B cell (primary cell): ENCODE data around the gene SLC35D2. TPM values are rescaled to one million over a fixed set of nuclear protein-coding genes. Genes with fewer than 3 reads are reported as not detected.

Experiments
- ATAC-seq: fragments of 200-7000 bp; cut with Tn5 transposase; one replicate; pipeline ENCODE4 v1.10.0; 2021; ENCODE audit warnings: low read depth, mild to moderate bottlenecking, moderate number of reproducible peaks, moderate library complexity
- CTCF ChIA-PET: fragments of 350-600 bp; sonication (Branson Sonifier 250); formaldehyde crosslinking; loops from one replicate; lab custom pipeline; 2021; ENCODE audit warnings: antibody characterized with exemption, inconsistent platforms; lab: Charles Lee
- POLR2A ChIA-PET: fragments of 350-600 bp; sonication (Branson Sonifier 250); formaldehyde crosslinking; loops from one replicate; lab custom pipeline; 2021; ENCODE audit warnings: antibody characterized with exemption; lab: Charles Lee
- DNase-seq: peaks from one replicate; pipeline ENCODE4 v3.0.0; 2013
- H2AFZ ChIP-seq: 2 replicates; pipeline ENCODE4 v1.6.1; 2012; ENCODE audit warnings: mild to moderate bottlenecking, low read depth, low read length; ENCODE audit not compliant: insufficient read depth, poor library complexity, severe bottlenecking
- H3K27ac ChIP-seq, 2 donors: 1 replicate in 1 of 2; 2 replicates in 1 of 2; pipeline ENCODE4 v1.5.1; 2012 to 2013; ENCODE audit warnings: low read length in 2 of 2, mild to moderate bottlenecking in 2 of 2, moderate library complexity in 1 of 2
- H3K27me3 ChIP-seq, 4 experiments: fragments of 200-600 bp in 1 of 4; sonication (generic) in 1 of 4; replicated peaks in 1 of 4; 1 replicate in 2 of 4; 2 replicates in 2 of 4; pipeline versions ENCODE4 v1.6.1 to v1.7.0; 2013 to 2016; ENCODE audit warnings: low read length in 3 of 4, mild to moderate bottlenecking in 2 of 4, mixed read lengths in 1 of 4, moderate library complexity in 1 of 4; ENCODE audit not compliant: insufficient read depth in 4 of 4, control insufficient read depth in 3 of 4; ENCODE audit errors: control extremely low read depth in 1 of 4
- H3K36me3 ChIP-seq, 2 experiments: replicated peaks in 1 of 2; 1 replicate in 1 of 2; 2 replicates in 1 of 2; pipeline versions ENCODE4 v1.6.1 to v1.7.1; 2013; ENCODE audit warnings: low read length in 1 of 2; ENCODE audit not compliant: insufficient read depth in 2 of 2, control insufficient read depth in 1 of 2; ENCODE audit errors: control extremely low read depth in 1 of 2, extremely low read depth in 1 of 2
- H3K4me1 ChIP-seq, 2 donors: fragments of 200-600 bp in 1 of 2; sonication (generic) in 1 of 2; 1 replicate in 1 of 2; 2 replicates in 1 of 2; pipeline versions ENCODE4 v1.5.1 to v1.6.1; 2013 to 2017; ENCODE audit warnings: low read length in 2 of 2; ENCODE audit not compliant: control insufficient read depth in 2 of 2, insufficient read depth in 2 of 2
- H3K4me2 ChIP-seq: replicated peaks from 2 replicates; pipeline ENCODE3; 2012; ENCODE audit warnings: mild to moderate bottlenecking, low read depth, low read length; ENCODE audit not compliant: poor library complexity, severe bottlenecking
- H3K4me3 ChIP-seq, 5 experiments: fragments of 200-600 bp in 1 of 5; sonication (generic) in 1 of 5; 1 replicate in 3 of 5; 2 replicates in 2 of 5; pipeline versions ENCODE4 v1.5.1 to v1.7.0; 2011 to 2016; ENCODE audit warnings: low read length in 4 of 5, mild to moderate bottlenecking in 4 of 5, low read depth in 2 of 5, control low read depth in 1 of 5, moderate library complexity in 1 of 5; ENCODE audit not compliant: insufficient read depth in 1 of 5; ENCODE audit errors: control extremely low read depth in 1 of 5, extremely low read depth in 1 of 5
- H3K79me2 ChIP-seq: fragments of 200-600 bp; sonication (generic); one replicate; pipeline ENCODE4 v1.6.0; 2016; ENCODE audit warnings: low read length; ENCODE audit not compliant: control insufficient read depth, insufficient read depth
- H3K9ac ChIP-seq: fragments of 200-600 bp; sonication (generic); 2 replicates; pipeline ENCODE4 v1.6.1; 2017; ENCODE audit warnings: mild to moderate bottlenecking, low read length, moderate library complexity
- H3K9me3 ChIP-seq, 3 donors: one replicate each; pipeline versions ENCODE4 v1.6.1 to v1.7.1; 2013; ENCODE audit warnings: low read length in 2 of 3; ENCODE audit not compliant: control insufficient read depth in 2 of 3, insufficient read depth in 1 of 3; ENCODE audit errors: control extremely low read depth in 1 of 3
- H4K20me1 ChIP-seq: 2 replicates; pipeline ENCODE4 v1.6.0; 2012; ENCODE audit warnings: mild to moderate bottlenecking, low read length; ENCODE audit not compliant: insufficient read depth, control insufficient read depth, poor library complexity, severe bottlenecking
- H3K27ac Mint-ChIP-seq: one replicate; pipeline ENCODE4 v1.8.0; 2021; ENCODE audit warnings: mixed read lengths
- H3K27me3 Mint-ChIP-seq: one replicate; pipeline ENCODE4 v1.8.0; 2021; ENCODE audit warnings: mixed read lengths
- H3K4me1 Mint-ChIP-seq: one replicate; pipeline ENCODE4 v1.8.0; 2021; ENCODE audit warnings: mixed read lengths
- H3K4me3 Mint-ChIP-seq: one replicate; pipeline ENCODE4 v1.8.0; 2021; ENCODE audit warnings: mixed read lengths
- H3K9me3 Mint-ChIP-seq: one replicate; pipeline ENCODE4 v1.8.0; 2022; ENCODE audit warnings: mixed read lengths; ENCODE audit not compliant: insufficient read depth
- CTCF ChIP-seq: fragments of 200-600 bp; IDR thresholded peaks from one replicate; pipeline ENCODE4 v1.8.0; 2022; ENCODE audit warnings: antibody characterized with exemption, mild to moderate bottlenecking
- EZH2 ChIP-seq: IDR thresholded peaks from 2 replicates; pipeline ENCODE4 v1.6.1; 2012; ENCODE audit warnings: borderline replicate concordance, low read depth, mild to moderate bottlenecking, moderate library complexity, low read length; ENCODE audit not compliant: insufficient read depth, poor library complexity, severe bottlenecking
- WGBS: methylation state at CpG from one replicate; pipeline ENCODE4 v1.1.5; 2013; ENCODE audit warnings: missing lambda C conversion rate; ENCODE audit not compliant: insufficient coverage; 5-methylcytosine and 5-hydroxymethylcytosine counted together
- intact Hi-C: fragments of 100-400 bp; cut with micrococcal nuclease; formaldehyde crosslinking; loops from one replicate; pipeline ENCODE4 v1.10.0; 2022
- polyA plus RNA-seq: library from polyadenylated mRNA; depleted of rRNA; stranded (reverse); fragments of >200 nt; gene quantifications from 2 replicates; pipeline ENCODE4 v1.2.3, GENCODE V29; 2012
- total RNA-seq, 2 donors: library from RNA; stranded (reverse); fragments of 120-200 nt in 1 of 2; gene quantifications; 1 replicate in 1 of 2; 2 replicates in 1 of 2; pipeline versions ENCODE4 v1.2.3 to v1.2.4, GENCODE V29; 2013 to 2022

The SLC35D2 gene
- total and polyA plus RNA-seq, 2 donors (not counting 1 experiment from before 2014, with no cell fraction given) = 5.1 to 13.6 TPM

- H3K4me3 Mint-ChIP-seq = no peak overlapping the region
- Histone ChIP-seq H3K27me3 (peaks cover 0 to 4% (median 0%) of the 10 kb centered on the region in 4 experiments), H2AFZ (no peak overlapping the region), H3K27ac (no peak overlapping the region), H4K20me1 (no peaks in the 10 kb centered on the region), H3K36me3 (peaks cover 0 to 7% of the 10 kb centered on the region in 2 experiments), H3K4me2 (no peak overlapping the region), H3K4me3 (no peak overlapping the region), H3K9me3 (no peaks in the 10 kb centered on the region), H3K9ac (no peak overlapping the region), H3K79me2 (no peaks in the 10 kb centered on the region), H3K4me1 (peaks cover 7 to 10% of the 10 kb centered on the region in 2 donors)
- H3K27ac Mint-ChIP-seq = no peak overlapping the region
- CTCF ChIA-PET = no interaction called here
- no peak for DNase-seq
- peaks cover 17% of the 10 kb centered on the region for H3K4me1 Mint-ChIP-seq
- H3K27me3 Mint-ChIP-seq = no peaks in the 10 kb centered on the region
- ATAC-seq = no peak
- no peaks in the 10 kb centered on the region for H3K9me3 Mint-ChIP-seq
- POLR2A ChIA-PET = no interaction called here
- intact Hi-C loops = no loop called here
- TF ChIP-seq CTCF = no peak
- TF ChIP-seq EZH2 = no peak
Observed at GRCh38 chr9:96386157-96386556, 2.6 kb upstream of the SLC35D2 start.

- ChIA-PET CTCF (interaction anchor here (1.1 kb wide), 2 partner anchors 55 to 67 kb away, joined by 4 read pairs; partner anchors contain the start of gene HABP4), POLR2A (no interaction called here)
- no peaks in the 10 kb centered on the region for H3K9me3 ChIP-seq
- TF ChIP-seq EZH2 (no peak), CTCF (no peak)
- peak overlapping the region; percentile 84 for H2AFZ ChIP-seq
- intact Hi-C loops = loop anchor here (5.0 kb wide), 1 partner anchor 34 kb away; the partner anchor contains the start of gene ZNF367
- WGBS = 81% methylated on average over 6 of the region's 7 CpGs
- H3K4me3 ChIP-seq = peak overlapping the region; percentile 21 to 65 (median 52)
- peak overlapping the region; percentile 26 for H3K27ac Mint-ChIP-seq
- H3K36me3 ChIP-seq = peaks cover 0 to 5% of the 10 kb centered on the region in 2 experiments
- peaks cover 18% of the 10 kb centered on the region for H3K4me1 Mint-ChIP-seq
- H3K27me3 Mint-ChIP-seq = no peaks in the 10 kb centered on the region
- peaks cover 0 to 4% (median 0%) of the 10 kb centered on the region in 4 experiments for H3K27me3 ChIP-seq
- H3K9me3 Mint-ChIP-seq = no peaks in the 10 kb centered on the region
- peak overlapping the region; percentile 69 for H3K9ac ChIP-seq
- H3K4me2 ChIP-seq = peak overlapping the region; percentile 90
- H4K20me1 ChIP-seq = no peaks in the 10 kb centered on the region
- H3K27ac ChIP-seq = no peak overlapping the region
- no peaks in the 10 kb centered on the region for H3K79me2 ChIP-seq
- DNase-seq (no peak), ATAC-seq (no peak)
- peaks cover 7 to 10% of the 10 kb centered on the region in 2 donors for H3K4me1 ChIP-seq
- H3K4me3 Mint-ChIP-seq = peak overlapping the region; percentile 87
Observed at GRCh38 chr9:96382839-96383164, 709 bp downstream of the SLC35D2 start.
